GM21717 (cell line): Measurements from ENCODE around the gene SLC5A10.
"Not testable (repeated sequence)": the region's sequence is repeated elsewhere in the genome, so short reads cannot be mapped to it uniquely, and the experiment has no call there.

Source experiments
- ATAC-seq: cut with Tn5 transposase; IDR thresholded peaks from one replicate; pipeline ENCODE4 v1.9.1; 2021; ENCODE audit warnings: mild to moderate bottlenecking, moderate library complexity; ENCODE audit not compliant: unreplicated experiment

Gene SLC5A10

GRCh38 chr17:19038007-19038406, 86.0 kb downstream of the SLC5A10 start:
- ATAC-seq = not testable (repeated sequence)

- not testable (repeated sequence) for ATAC-seq
These were observed 86.8 kb downstream of the SLC5A10 start for GRCh38 chr17:19038730-19039129.

GRCh38 chr17:19040350-19040749, 88.4 kb downstream of the SLC5A10 start:
- ATAC-seq = not testable (repeated sequence)

- ATAC-seq = not testable (repeated sequence)
These were observed 89.9 kb downstream of the SLC5A10 start for GRCh38 chr17:19041871-19042270.

GRCh38 chr17:19042369-19042768, 90.4 kb downstream of the SLC5A10 start:
- ATAC-seq = not testable (repeated sequence)

- ATAC-seq = not testable (repeated sequence)
These were observed 91.1 kb downstream of the SLC5A10 start for GRCh38 chr17:19043032-19043431.

GRCh38 chr17:19044643-19045042, 92.7 kb downstream of the SLC5A10 start:
- not testable (repeated sequence) for ATAC-seq

GRCh38 chr17:19046782-19047375, 94.9 kb downstream of the SLC5A10 start, which contains the start of gene GRAP:
GRAP (minus strand) TSS chr17:19046957; CDS start chr17:19046926, 31 bp downstream.
- not testable (repeated sequence) for ATAC-seq

GRCh38 chr17:19047510-19047909, 95.5 kb downstream of the SLC5A10 start:
- not testable (repeated sequence) for ATAC-seq

- not testable (repeated sequence) for ATAC-seq
These were observed 96.9 kb downstream of the SLC5A10 start for GRCh38 chr17:19048826-19049225.

GRCh38 chr17:19055447-19055846, 103.5 kb downstream of the SLC5A10 start:
- ATAC-seq = not testable (repeated sequence)

- peak; percentile 56 for ATAC-seq
These were observed 110.2 kb downstream of the SLC5A10 start for GRCh38 chr17:19062009-19062717.

GRCh38 chr17:19062718-19063325, 110.9 kb downstream of the SLC5A10 start:
- ATAC-seq = peak; percentile 62

GRCh38 chr17:19063326-19063956, 111.5 kb downstream of the SLC5A10 start:
- ATAC-seq = peak; percentile 6

- not testable (repeated sequence) for ATAC-seq
These were observed 112.4 kb downstream of the SLC5A10 start for GRCh38 chr17:19064378-19064777.

- ATAC-seq = peak; percentile 77
These were observed 118.6 kb downstream of the SLC5A10 start for GRCh38 chr17:19070318-19071168.
